DOHH2 (cell line): Measurements from ENCODE around the gene SPR.
A peak's percentile ranks its signal among the peaks of the same experiment; 100 is the strongest.

Experiments used
- H3F3A ChIP-seq: fragments of 200-600 bp; sonication (generic), shearing (Covaris generic); 2 replicates; pipeline ENCODE4 v1.6.0; 2016; ENCODE audit warnings: antibody characterized with exemption, mild to moderate bottlenecking; ENCODE audit not compliant: control insufficient read depth, insufficient read depth
- H3K27ac ChIP-seq: fragments of 200-600 bp; sonication (generic); 2 replicates; pipeline ENCODE4 v1.5.1; 2014; ENCODE audit warnings: low read depth, mild to moderate bottlenecking, low read length, moderate library complexity
- H3K27me3 ChIP-seq: fragments of 200-600 bp; sonication (generic); 2 replicates; pipeline ENCODE4 v1.6.1; 2014; ENCODE audit warnings: mild to moderate bottlenecking, low read length, mixed read lengths; ENCODE audit not compliant: control insufficient read depth
- H3K36me3 ChIP-seq: fragments of 200-600 bp; sonication (generic); 2 replicates; pipeline ENCODE4 v1.6.1; 2014; ENCODE audit warnings: mild to moderate bottlenecking, low read length, moderate library complexity, mixed read lengths; ENCODE audit not compliant: control insufficient read depth
- H3K4me1 ChIP-seq: fragments of 200-600 bp; sonication (generic); 2 replicates; pipeline ENCODE4 v1.6.1; 2014; ENCODE audit warnings: mild to moderate bottlenecking, low read length, mixed read lengths; ENCODE audit not compliant: control insufficient read depth
- H3K4me2 ChIP-seq: fragments of 200-600 bp; sonication (generic); 2 replicates; pipeline ENCODE4 v1.6.0; 2014; ENCODE audit warnings: mild to moderate bottlenecking, low read length, moderate library complexity
- H3K4me3 ChIP-seq: fragments of 200-600 bp; sonication (generic); 2 replicates; pipeline ENCODE4 v1.5.1; 2014; ENCODE audit warnings: mild to moderate bottlenecking, low read length, mixed read lengths
- H3K79me2 ChIP-seq: fragments of 200-600 bp; sonication (generic); 2 replicates; pipeline ENCODE4 v1.6.1; 2014; ENCODE audit warnings: mild to moderate bottlenecking, low read length, mixed read lengths; ENCODE audit not compliant: control insufficient read depth
- H3K9me2 ChIP-seq: fragments of 200-600 bp; sonication (generic); replicated peaks from 2 replicates; pipeline ENCODE4 v1.6.1; 2014; ENCODE audit warnings: mild to moderate bottlenecking, low read length, mixed read lengths; ENCODE audit not compliant: control insufficient read depth
- H3K9me3 ChIP-seq: fragments of 200-600 bp; sonication (generic); 2 replicates; pipeline ENCODE4 v1.6.1; 2014; ENCODE audit warnings: antibody characterized with exemption, low read length, mixed read lengths; ENCODE audit not compliant: control insufficient read depth, insufficient read depth
- H4K20me1 ChIP-seq: fragments of 200-600 bp; sonication (generic); 2 replicates; pipeline ENCODE4 v1.6.0; 2014; ENCODE audit warnings: low read depth, mild to moderate bottlenecking, antibody characterized with exemption, low read length, moderate library complexity; ENCODE audit not compliant: control insufficient read depth, insufficient read depth
- CTCF ChIP-seq: fragments of 200-600 bp; sonication (generic); IDR thresholded peaks from one replicate; pipeline ENCODE4 v1.5.1; 2014; ENCODE audit warnings: antibody characterized with exemption, mild to moderate bottlenecking, low read depth, low read length; ENCODE audit not compliant: poor library complexity, severe bottlenecking
- EZH2phosphoT487 ChIP-seq: fragments of 200-600 bp; sonication (generic); IDR thresholded peaks from 2 replicates; pipeline ENCODE4 v1.6.1; 2017; ENCODE audit warnings: borderline replicate concordance, mild to moderate bottlenecking, antibody characterized with exemption, low read length, moderate library complexity, mixed read lengths

SPR gene

GRCh38 chr2:72886505-72887031 lies 640 bp upstream of the SPR start:
- H3K4me3 ChIP-seq, result no peak overlapping the region
- H4K20me1 ChIP-seq, result no peaks in the 10 kb centered on the region
- H3K27ac ChIP-seq, result no peak overlapping the region
- TF ChIP-seq EZH2phosphoT487, result no peak
- H3K36me3 ChIP-seq, result no peaks in the 10 kb centered on the region
- H3K4me2 ChIP-seq, result no peak overlapping the region
- H3K4me1 ChIP-seq, result no peaks in the 10 kb centered on the region
- no peaks in the 10 kb centered on the region for H3K9me2 ChIP-seq
- no peaks in the 10 kb centered on the region for H3F3A ChIP-seq
- H3K9me3 ChIP-seq, result no peaks in the 10 kb centered on the region
- peaks cover 19% of the 10 kb centered on the region for H3K27me3 ChIP-seq
- no peaks in the 10 kb centered on the region for H3K79me2 ChIP-seq

GRCh38 chr2:72887740-72888437 lies 681 bp downstream of the SPR start:
- no peaks in the 10 kb centered on the region for H4K20me1 ChIP-seq
- H3K4me2 ChIP-seq, result peak overlapping the region; percentile 67
- no peak for TF ChIP-seq EZH2phosphoT487
- TF ChIP-seq CTCF, result peak; percentile 81
- no peak overlapping the region for H3K27ac ChIP-seq
- no peaks in the 10 kb centered on the region for H3K4me1 ChIP-seq
- no peaks in the 10 kb centered on the region for H3K9me2 ChIP-seq
- peaks cover 19% of the 10 kb centered on the region for H3K27me3 ChIP-seq
- no peaks in the 10 kb centered on the region for H3K9me3 ChIP-seq
- H3F3A ChIP-seq, result no peaks in the 10 kb centered on the region
- H3K4me3 ChIP-seq, result peak overlapping the region; percentile 47
- no peaks in the 10 kb centered on the region for H3K36me3 ChIP-seq
- H3K79me2 ChIP-seq, result no peaks in the 10 kb centered on the region

- Histone ChIP-seq H3K9me3 (no peaks in the 10 kb centered on the region), H4K20me1 (no peaks in the 10 kb centered on the region), H3K27me3 (peaks cover 19% of the 10 kb centered on the region), H3K4me1 (no peaks in the 10 kb centered on the region), H3F3A (no peaks in the 10 kb centered on the region), H3K4me2 (no peak overlapping the region), H3K79me2 (no peaks in the 10 kb centered on the region), H3K4me3 (no peak overlapping the region), H3K27ac (no peak overlapping the region), H3K9me2 (no peaks in the 10 kb centered on the region), H3K36me3 (no peaks in the 10 kb centered on the region)
- no peak for TF ChIP-seq EZH2phosphoT487
- TF ChIP-seq CTCF, result no peak
These were observed 1.4 kb downstream of the SPR start for GRCh38 chr2:72888438-72889202.

- TF ChIP-seq EZH2phosphoT487, result no peak
- no peak for TF ChIP-seq CTCF
- no peak overlapping the region for H3K4me2 ChIP-seq
- H3F3A ChIP-seq, result no peaks in the 10 kb centered on the region
- peaks cover 7% of the 10 kb centered on the region; the same call in 1 of the 2 replicates for H3K4me1 ChIP-seq
- H3K79me2 ChIP-seq, result no peaks in the 10 kb centered on the region
- no peaks in the 10 kb centered on the region for H3K36me3 ChIP-seq
- peaks cover 29% of the 10 kb centered on the region for H3K27me3 ChIP-seq
- no peaks in the 10 kb centered on the region for H3K9me2 ChIP-seq
- no peak overlapping the region for H3K4me3 ChIP-seq
- no peak overlapping the region for H3K27ac ChIP-seq
- no peaks in the 10 kb centered on the region for H3K9me3 ChIP-seq
- H4K20me1 ChIP-seq, result no peaks in the 10 kb centered on the region
These were observed 2.8 kb downstream of the SPR start for GRCh38 chr2:72889991-72890390.
